ENCODE results near the gene SF3B3. TPM values are rescaled to one million over a fixed set of nuclear protein-coding genes. Genes with fewer than 3 reads are reported as not detected.
"Not testable (repeated sequence)": the region's sequence is repeated elsewhere in the genome, so short reads cannot be mapped to it uniquely, and the experiment has no call there.

SF3B3 gene
- total RNA-seq, 1 donor from 2014 or later, result 131 TPM

DNA sequence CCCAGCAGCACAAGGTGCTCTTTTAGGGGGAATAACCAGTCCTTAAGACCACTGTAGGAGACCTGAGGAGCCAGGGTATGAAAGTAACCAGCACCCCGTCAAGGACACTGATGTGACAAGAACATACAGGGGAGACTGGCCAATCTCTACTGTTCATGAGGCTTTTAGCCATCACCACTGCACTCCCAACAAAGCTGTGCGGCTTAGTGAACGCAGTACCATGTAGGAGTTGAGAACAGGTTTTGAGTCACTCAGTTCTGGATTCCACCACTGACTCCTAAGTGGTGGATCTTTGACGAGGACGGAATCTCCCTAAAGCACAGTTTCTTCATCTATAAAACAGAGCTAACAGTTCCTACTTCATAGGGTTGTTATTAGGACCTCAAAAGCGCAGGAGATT lies 27.1 kb upstream of the SF3B3 start:
- DNase-seq (ENCODE audit: missing footprints) (no peak), ATAC-seq (no peak)
- intact Hi-C loops (cut with DNase I), result no loop called here

- intact Hi-C loops (cut with DNase I), result loop anchor here (2.0 kb wide), 1 partner anchor 24 kb away; no protein-coding TSS in a partner anchor
- no peak for DNase-seq (ENCODE audit: missing footprints)
- no peak for ATAC-seq
Measured at GRCh38 chr16:70508752-70509151, 14.9 kb upstream of the SF3B3 start.

- ATAC-seq, result no peak
Measured at GRCh38 chr16:70510216-70510615, 13.4 kb upstream of the SF3B3 start.

GRCh38 chr16:70511833-70512232 lies 11.8 kb upstream of the SF3B3 start:
- intact Hi-C loops (cut with DNase I), result no loop called here

More at GRCh38 chr16:70510216-70510615, 13.4 kb upstream of the SF3B3 start:
- intact Hi-C loops (cut with DNase I), result no loop called here
- no peak for DNase-seq (ENCODE audit: missing footprints)

DNA sequence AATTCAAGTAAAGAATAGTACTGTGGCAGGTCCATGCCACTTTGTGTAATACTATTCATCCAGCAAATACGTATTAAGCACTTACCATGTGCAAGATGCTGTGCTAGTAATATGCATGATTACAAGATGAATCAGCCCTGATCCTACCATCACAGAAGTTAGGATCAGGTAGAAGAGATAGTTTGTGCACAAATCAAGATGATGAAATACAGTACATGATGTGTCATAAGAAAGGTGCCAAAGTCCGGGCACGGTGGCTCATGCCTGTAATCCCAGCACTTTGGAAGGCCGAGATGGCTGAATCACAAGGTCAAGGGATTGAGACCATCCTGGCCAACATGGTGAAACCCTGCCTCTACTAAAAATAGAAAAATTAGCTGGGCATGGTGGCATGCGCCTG lies 11.2 kb upstream of the SF3B3 start:
- no peak for DNase-seq (ENCODE audit: missing footprints)
- intact Hi-C loops (cut with DNase I), result no loop called here
- ATAC-seq, result no peak

More at GRCh38 chr16:70511833-70512232, 11.8 kb upstream of the SF3B3 start:
- ATAC-seq (no peak), DNase-seq (ENCODE audit: missing footprints) (no peak)

GRCh38 chr16:70520612-70521297 lies 2.9 kb upstream of the SF3B3 start:
- intact Hi-C loops (cut with DNase I), result loop anchor here (5.0 kb wide), 1 partner anchor 252 kb away; no protein-coding TSS in a partner anchor

GRCh38 chr16:70522216-70523075 lies 1.2 kb upstream of the SF3B3 start:
- DNase-seq (ENCODE audit: missing footprints) (no peak), ATAC-seq (no peak)
- intact Hi-C loops (cut with DNase I), result loop anchor here (5.0 kb wide), 1 partner anchor 250 kb away; no protein-coding TSS in a partner anchor

More at GRCh38 chr16:70520612-70521297, 2.9 kb upstream of the SF3B3 start:
- ATAC-seq (no peak), DNase-seq (ENCODE audit: missing footprints) (no peak)

DNA sequence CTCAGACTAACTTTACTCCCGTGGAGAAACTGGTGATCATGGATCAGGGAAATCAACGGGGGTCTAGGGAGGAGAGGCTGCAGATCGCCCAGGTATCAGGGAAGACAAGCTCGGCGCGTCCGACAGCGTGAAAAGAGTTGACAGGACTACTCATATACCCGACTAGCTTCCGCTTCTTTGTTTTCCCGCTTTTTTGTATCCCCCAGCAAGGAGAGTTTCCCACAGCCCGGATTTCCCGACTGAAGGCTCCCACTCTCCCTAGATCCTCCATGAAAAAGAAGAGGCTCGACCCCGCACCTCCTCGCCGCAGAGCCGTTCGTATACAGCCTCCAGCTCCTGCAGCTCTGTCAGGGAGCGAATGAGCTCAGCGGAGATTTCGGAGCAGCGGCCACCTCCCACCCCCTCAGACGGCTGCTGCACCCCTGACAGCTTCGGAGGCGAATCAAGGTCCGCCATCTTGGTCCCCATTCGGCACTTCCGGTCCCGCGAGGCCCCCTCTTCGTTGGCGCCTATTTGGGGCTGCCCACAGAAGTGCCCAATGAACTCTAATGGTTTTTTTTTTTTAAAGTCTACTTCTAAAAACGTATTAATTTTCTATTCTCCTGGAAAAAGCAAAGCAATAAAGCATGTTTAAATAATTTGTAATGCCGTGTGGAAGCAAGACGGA lies 407 bp upstream of the SF3B3 start, which contains the start of gene COG4:
Gene COG4, minus strand, starts transcription at position 479 of the 667 bp plus-strand sequence. Its CDS starts 11 bp downstream, at position 468.
- intact Hi-C loops (cut with DNase I), result loop anchor here (5.0 kb wide), 1 partner anchor 249 kb away; no protein-coding TSS in a partner anchor
- DNase-seq (ENCODE audit: missing footprints) (peak; percentile 94), ATAC-seq (peak; percentile 91)

- not testable (repeated sequence) for ATAC-seq; DNase-seq (ENCODE audit: missing footprints)
- intact Hi-C loops (cut with DNase I), result loop anchor here (5.0 kb wide), 1 partner anchor 248 kb away; no protein-coding TSS in a partner anchor
Measured at GRCh38 chr16:70524399-70524825, 796 bp downstream of the SF3B3 start.

DNA sequence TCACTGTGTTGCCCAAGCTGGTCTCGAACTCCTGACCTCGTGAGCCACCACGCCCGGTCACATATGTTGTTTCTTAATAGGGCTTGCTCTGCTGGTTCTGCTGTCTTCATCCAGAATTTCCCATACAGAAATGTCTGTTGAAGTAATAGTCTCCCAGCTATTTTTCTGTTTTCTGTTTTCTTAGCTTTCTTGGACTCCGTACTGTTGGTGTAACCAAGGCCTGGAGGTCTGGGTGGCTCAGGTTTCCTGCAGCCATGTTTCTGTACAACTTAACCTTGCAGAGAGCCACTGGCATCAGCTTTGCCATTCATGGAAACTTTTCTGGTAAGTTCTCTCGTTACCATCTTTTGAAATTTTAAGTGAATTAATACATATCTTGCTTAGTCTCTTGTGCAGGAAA lies 2.8 kb downstream of the SF3B3 start:
- intact Hi-C loops (cut with DNase I), result loop anchor here (5.0 kb wide), 1 partner anchor 36 kb away; no protein-coding TSS in a partner anchor
- ATAC-seq (no peak), DNase-seq (ENCODE audit: missing footprints) (no peak)

GRCh38 chr16:70527315-70527996 lies 3.8 kb downstream of the SF3B3 start:
- intact Hi-C loops (cut with DNase I), result loop anchor here (5.0 kb wide), 1 partner anchor 35 kb away; no protein-coding TSS in a partner anchor
- DNase-seq (ENCODE audit: missing footprints) (no peak), ATAC-seq (no peak)

DNA sequence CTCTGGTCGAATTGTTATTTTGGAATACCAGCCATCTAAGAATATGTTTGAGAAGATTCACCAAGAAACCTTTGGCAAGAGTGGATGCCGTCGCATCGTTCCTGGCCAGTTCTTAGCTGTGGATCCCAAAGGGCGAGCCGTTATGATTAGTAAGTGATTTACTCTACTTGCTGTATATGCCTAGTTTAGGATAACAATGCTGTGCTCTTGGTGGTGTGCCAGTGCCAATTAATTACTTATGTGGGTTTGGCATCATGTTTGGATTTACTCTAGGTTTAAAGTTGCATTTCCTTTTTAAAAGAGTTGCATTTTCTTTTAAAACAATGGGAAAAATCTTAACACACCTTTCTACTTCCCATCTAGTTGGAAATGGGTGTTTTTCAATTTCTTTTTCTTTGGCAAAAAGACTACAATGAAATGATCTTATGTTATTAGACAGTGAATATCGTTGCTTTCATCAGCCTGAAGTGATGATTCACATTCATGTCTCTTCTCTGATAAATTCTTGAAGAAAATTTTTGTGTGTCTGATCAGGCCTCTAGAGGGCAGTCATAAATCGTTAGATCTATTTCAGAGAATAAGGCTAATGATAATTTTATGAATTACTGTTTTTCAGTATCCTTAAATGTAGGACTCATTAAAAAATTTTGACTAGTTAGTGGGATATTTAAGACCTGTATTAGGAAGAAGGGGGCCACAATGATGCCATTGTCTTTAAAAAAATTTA lies 5.6 kb downstream of the SF3B3 start:
- no peak for ATAC-seq
- no peak for DNase-seq (ENCODE audit: missing footprints)
- intact Hi-C loops (cut with DNase I), result loop anchor here (2.0 to 5.0 kb wide), 2 partner anchors 33 to 124 kb away; no protein-coding TSS in a partner anchor

DNA sequence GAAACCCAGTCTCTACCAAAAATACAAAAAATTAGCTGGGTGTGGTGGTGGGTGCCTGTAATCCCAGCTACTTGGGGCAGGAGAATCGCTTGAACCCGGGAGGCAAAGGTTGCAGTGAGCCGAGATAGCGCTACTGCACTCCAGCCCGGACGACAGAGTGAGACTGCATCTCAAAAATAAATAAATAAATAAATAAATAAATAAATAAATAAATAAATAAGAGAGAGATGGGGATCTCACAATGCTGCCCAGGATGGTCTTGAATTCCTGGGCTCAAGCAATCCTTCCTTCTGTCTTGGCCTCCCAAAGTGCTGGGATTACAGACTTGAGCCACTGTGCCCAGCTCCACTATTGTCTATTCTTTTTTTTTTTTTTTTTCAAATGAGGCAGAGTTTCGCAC lies 6.3 kb downstream of the SF3B3 start:
- not testable (repeated sequence) for DNase-seq (ENCODE audit: missing footprints); ATAC-seq
- intact Hi-C loops (cut with DNase I), result loop anchor here (2.0 to 5.0 kb wide), 2 partner anchors 32 to 123 kb away; no protein-coding TSS in a partner anchor

DNA sequence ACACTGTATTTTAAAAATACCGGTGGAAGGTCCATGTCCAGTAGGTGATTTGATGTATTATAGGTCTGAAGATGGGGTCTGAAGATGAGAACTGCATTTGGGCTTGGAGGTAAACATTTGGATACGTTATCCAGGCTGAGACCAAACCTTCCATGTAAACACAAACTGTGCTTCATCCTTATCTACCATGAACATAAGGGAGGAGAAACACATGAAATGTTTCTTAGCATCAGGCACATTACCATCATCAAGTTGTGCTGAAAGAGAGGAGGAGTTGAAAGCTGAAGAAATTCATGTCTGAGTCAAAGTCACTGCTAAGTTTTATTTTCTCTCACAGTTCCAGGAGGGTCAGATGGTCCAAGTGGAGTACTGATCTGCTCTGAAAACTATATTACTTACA lies 11.4 kb downstream of the SF3B3 start:
- DNase-seq (ENCODE audit: missing footprints) (no peak), ATAC-seq (no peak)
- intact Hi-C loops (cut with DNase I), result no loop called here

- ATAC-seq (no peak), DNase-seq (ENCODE audit: missing footprints) (no peak)
- intact Hi-C loops (cut with DNase I), result no loop called here
Measured at GRCh38 chr16:70540994-70541393, 17.4 kb downstream of the SF3B3 start.

- intact Hi-C loops (cut with DNase I), result no loop called here
- no peak for DNase-seq (ENCODE audit: missing footprints)
- no peak for ATAC-seq
Measured at GRCh38 chr16:70544548-70544947, 20.9 kb downstream of the SF3B3 start.

GRCh38 chr16:70548936-70549335 lies 25.3 kb downstream of the SF3B3 start:
- ATAC-seq, result no peak
- intact Hi-C loops (cut with DNase I), result no loop called here
- no peak for DNase-seq (ENCODE audit: missing footprints)
